Neural crest cell (in vitro differentiated cells): ENCODE measurements around the gene MAGED1. TPM values are rescaled to one million over a fixed set of nuclear protein-coding genes. Genes with fewer than 3 reads are reported as not detected.

ENCODE experiments used
- DNase-seq: peaks from one replicate; pipeline ENCODE4 v3.0.0; 2021; ENCODE audit warnings: low read depth, mixed read lengths, low spot score
- H3K27ac Mint-ChIP-seq: one replicate; pipeline ENCODE4 v1.8.0; 2021; ENCODE audit warnings: mild to moderate bottlenecking, mixed read lengths; ENCODE audit not compliant: unreplicated experiment
- H3K27me3 Mint-ChIP-seq: 2 replicates; pipeline ENCODE4 v1.8.0; 2021; ENCODE audit warnings: low read depth, mild to moderate bottlenecking, mixed read lengths
- H3K36me3 Mint-ChIP-seq: 2 replicates; pipeline ENCODE4 v1.8.0; 2021; ENCODE audit warnings: low read depth, mild to moderate bottlenecking, mixed read lengths
- H3K4me1 Mint-ChIP-seq: 2 replicates; pipeline ENCODE4 v1.8.0; 2021; ENCODE audit warnings: mixed read lengths
- H3K4me3 Mint-ChIP-seq: one replicate; pipeline ENCODE4 v1.8.0; 2021; ENCODE audit warnings: mild to moderate bottlenecking, mixed read lengths
- H3K9me3 Mint-ChIP-seq: 2 replicates; pipeline ENCODE4 v1.8.0; 2021; ENCODE audit warnings: mixed read lengths
- total RNA-seq: library from RNA; stranded (reverse); gene quantifications from 2 replicates; pipeline ENCODE4 v1.2.1, GENCODE V29; 2021
- TF ChIP-seq, protein P1 (sequence below): fragments of 200-600 bp; sonication (generic); conservative IDR thresholded peaks from 2 replicates; pipeline ENCODE4 v1.5.0; 2021; ENCODE audit warnings: antibody characterized with exemption, mild to moderate bottlenecking

Gene MAGED1
- total RNA-seq, 1 donor from 2014 or later: 246 TPM

- H3K27me3 Mint-ChIP-seq: no peaks in the 10 kb centered on the region
- TF ChIP-seq, protein P1, sequence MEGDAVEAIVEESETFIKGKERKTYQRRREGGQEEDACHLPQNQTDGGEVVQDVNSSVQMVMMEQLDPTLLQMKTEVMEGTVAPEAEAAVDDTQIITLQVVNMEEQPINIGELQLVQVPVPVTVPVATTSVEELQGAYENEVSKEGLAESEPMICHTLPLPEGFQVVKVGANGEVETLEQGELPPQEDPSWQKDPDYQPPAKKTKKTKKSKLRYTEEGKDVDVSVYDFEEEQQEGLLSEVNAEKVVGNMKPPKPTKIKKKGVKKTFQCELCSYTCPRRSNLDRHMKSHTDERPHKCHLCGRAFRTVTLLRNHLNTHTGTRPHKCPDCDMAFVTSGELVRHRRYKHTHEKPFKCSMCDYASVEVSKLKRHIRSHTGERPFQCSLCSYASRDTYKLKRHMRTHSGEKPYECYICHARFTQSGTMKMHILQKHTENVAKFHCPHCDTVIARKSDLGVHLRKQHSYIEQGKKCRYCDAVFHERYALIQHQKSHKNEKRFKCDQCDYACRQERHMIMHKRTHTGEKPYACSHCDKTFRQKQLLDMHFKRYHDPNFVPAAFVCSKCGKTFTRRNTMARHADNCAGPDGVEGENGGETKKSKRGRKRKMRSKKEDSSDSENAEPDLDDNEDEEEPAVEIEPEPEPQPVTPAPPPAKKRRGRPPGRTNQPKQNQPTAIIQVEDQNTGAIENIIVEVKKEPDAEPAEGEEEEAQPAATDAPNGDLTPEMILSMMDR: no peak
- no peaks in the 10 kb centered on the region for H3K4me1 Mint-ChIP-seq
- H3K27ac Mint-ChIP-seq: no peak overlapping the region
- peaks cover 4% of the 10 kb centered on the region for H3K36me3 Mint-ChIP-seq
- peaks cover 15% of the 10 kb centered on the region for H3K9me3 Mint-ChIP-seq
- no peak overlapping the region for H3K4me3 Mint-ChIP-seq
- no peak for DNase-seq
These were observed 15.4 kb upstream of the MAGED1 start for GRCh38 chrX:51878056-51878455.

- Mint-ChIP-seq H3K27me3 (peaks cover 3% of the 10 kb centered on the region), H3K27ac (peak overlapping the region; percentile 13), H3K36me3 (peaks cover 3% of the 10 kb centered on the region), H3K4me1 (peaks cover 22% of the 10 kb centered on the region), H3K4me3 (no peak overlapping the region), H3K9me3 (no peaks in the 10 kb centered on the region)
- no peak for DNase-seq
- TF ChIP-seq, protein P1: no peak
These were observed 3.6 kb upstream of the MAGED1 start for GRCh38 chrX:51889851-51890250.

DNA sequence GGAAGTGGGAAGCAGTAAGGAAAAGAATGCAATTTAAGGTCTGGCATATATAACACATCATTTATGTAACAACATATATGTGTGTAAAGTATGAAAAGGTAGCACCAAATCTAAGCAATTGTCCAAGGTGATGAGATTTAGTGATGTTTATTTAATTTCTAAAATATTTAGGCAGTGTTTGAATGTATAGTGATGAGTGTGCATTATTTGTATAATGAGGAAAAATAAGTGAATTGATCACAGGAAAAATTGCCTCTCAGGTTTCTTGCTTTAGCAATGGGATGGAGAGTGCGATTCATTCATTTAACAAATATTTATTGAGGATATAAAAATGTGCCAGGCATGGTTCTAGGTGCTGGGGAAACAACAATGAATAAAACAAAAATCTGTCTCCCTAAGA is 2.2 kb upstream of the MAGED1 start:
- Mint-ChIP-seq H3K9me3 (no peaks in the 10 kb centered on the region), H3K27ac (no peak overlapping the region), H3K4me3 (peak overlapping the region; percentile 82), H3K27me3 (peaks cover 3% of the 10 kb centered on the region), H3K4me1 (peaks cover 32% of the 10 kb centered on the region), H3K36me3 (peaks cover 10% of the 10 kb centered on the region)
- no peak for DNase-seq
- TF ChIP-seq, protein P1: no peak

- TF ChIP-seq, protein P1: no peak
- Mint-ChIP-seq H3K4me1 (peaks cover 33% of the 10 kb centered on the region), H3K36me3 (peaks cover 10% of the 10 kb centered on the region), H3K27ac (peak overlapping the region; percentile 12), H3K4me3 (peak overlapping the region; percentile 82), H3K27me3 (peaks cover 3% of the 10 kb centered on the region), H3K9me3 (no peaks in the 10 kb centered on the region)
- no peak for DNase-seq
These were observed 1.4 kb upstream of the MAGED1 start for GRCh38 chrX:51891821-51892551.

- peaks cover 26% of the 10 kb centered on the region for H3K36me3 Mint-ChIP-seq
- peaks cover 3% of the 10 kb centered on the region for H3K27me3 Mint-ChIP-seq
- H3K9me3 Mint-ChIP-seq: no peaks in the 10 kb centered on the region
- peak overlapping the region; percentile 87 for H3K27ac Mint-ChIP-seq
- DNase-seq: peak; percentile 21
- H3K4me1 Mint-ChIP-seq: peaks cover 42% of the 10 kb centered on the region
- H3K4me3 Mint-ChIP-seq: peak overlapping the region; percentile 94
- TF ChIP-seq, protein P1: no peak
These were observed 691 bp downstream of the MAGED1 start for GRCh38 chrX:51893931-51894696.
